HEK293T (cell line): Measurements from ENCODE around the gene KCNA2.

Experiments used
- CTCF ChIA-PET: fragments of 350-600 bp; formaldehyde crosslinking; extraction: SDS; loops from one replicate; lab custom pipeline; 2021; ENCODE audit warnings: antibody characterized with exemption, inconsistent platforms; lab: Yijun Ruan, JAX
- POLR2A ChIA-PET: fragments of 350-600 bp; formaldehyde crosslinking; extraction: SDS; loops from one replicate; lab custom pipeline; 2020; ENCODE audit warnings: antibody characterized with exemption, inconsistent platforms; lab: Yijun Ruan, JAX
- DNase-seq: peaks from one replicate; pipeline ENCODE4 v3.0.0; 2012; ENCODE audit warnings: mixed read lengths; ENCODE audit errors: extremely low spot score
- ARNT ChIP-seq: fragments of 450-650 bp; IDR thresholded peaks from 2 replicates; pipeline ENCODE4 v1.6.1; 2017; ENCODE audit warnings: mild to moderate bottlenecking
- BHLHE40 ChIP-seq: fragments of 450-650 bp; IDR thresholded peaks from 2 replicates; pipeline ENCODE4 v1.6.1; 2016; ENCODE audit warnings: mild to moderate bottlenecking, moderate library complexity, borderline replicate concordance
- CTBP1 ChIP-seq: fragments of 450-650 bp; IDR thresholded peaks from 2 replicates; pipeline ENCODE4 v1.6.1; 2016; ENCODE audit warnings: borderline replicate concordance
- ELF4 ChIP-seq: fragments of 450-650 bp; IDR thresholded peaks from 2 replicates; pipeline ENCODE4 v1.6.1; 2017; ENCODE audit warnings: antibody characterized with exemption
- FOXA1 ChIP-seq: fragments of 450-650 bp; IDR thresholded peaks from 2 replicates; pipeline ENCODE4 v1.6.1; 2016; ENCODE audit warnings: mild to moderate bottlenecking
- FOXK2 ChIP-seq: fragments of 450-650 bp; IDR thresholded peaks from 2 replicates; pipeline ENCODE4 v1.6.1; 2016; ENCODE audit warnings: mild to moderate bottlenecking
- FOXM1 ChIP-seq: fragments of 450-650 bp; IDR thresholded peaks from 2 replicates; pipeline ENCODE4 v1.6.1; 2017; ENCODE audit warnings: mild to moderate bottlenecking, borderline replicate concordance
- HDGF ChIP-seq: fragments of 450-650 bp; IDR thresholded peaks from 2 replicates; pipeline ENCODE4 v1.6.1; 2017; ENCODE audit warnings: antibody characterized with exemption, borderline replicate concordance
- L3MBTL2 ChIP-seq: fragments of 450-650 bp; conservative IDR thresholded peaks from 2 replicates; pipeline ENCODE4 v1.6.1; 2016; ENCODE audit warnings: mild to moderate bottlenecking
- LEF1 ChIP-seq: fragments of 450-650 bp; IDR thresholded peaks from 2 replicates; pipeline ENCODE4 v1.6.1; 2017; ENCODE audit warnings: mild to moderate bottlenecking, borderline replicate concordance
- NFRKB ChIP-seq: fragments of 450-650 bp; IDR thresholded peaks from 2 replicates; pipeline ENCODE4 v1.6.1; 2016; ENCODE audit warnings: mild to moderate bottlenecking, moderate library complexity
- PKNOX1 ChIP-seq: fragments of 450-650 bp; IDR thresholded peaks from 2 replicates; pipeline ENCODE4 v1.6.1; 2016
- SP1 ChIP-seq: fragments of 450-650 bp; IDR thresholded peaks from 2 replicates; pipeline ENCODE4 v1.6.1; 2017
- SUZ12 ChIP-seq: fragments of 450-650 bp; IDR thresholded peaks from 2 replicates; pipeline ENCODE4 v1.6.1; 2016; ENCODE audit warnings: mild to moderate bottlenecking
- TARDBP ChIP-seq: fragments of 450-650 bp; IDR thresholded peaks from 2 replicates; pipeline ENCODE4 v1.6.1; 2016
- ZNF384 ChIP-seq: fragments of 450-650 bp; IDR thresholded peaks from 2 replicates; pipeline ENCODE4 v1.6.1; 2016

KCNA2 gene

DNA sequence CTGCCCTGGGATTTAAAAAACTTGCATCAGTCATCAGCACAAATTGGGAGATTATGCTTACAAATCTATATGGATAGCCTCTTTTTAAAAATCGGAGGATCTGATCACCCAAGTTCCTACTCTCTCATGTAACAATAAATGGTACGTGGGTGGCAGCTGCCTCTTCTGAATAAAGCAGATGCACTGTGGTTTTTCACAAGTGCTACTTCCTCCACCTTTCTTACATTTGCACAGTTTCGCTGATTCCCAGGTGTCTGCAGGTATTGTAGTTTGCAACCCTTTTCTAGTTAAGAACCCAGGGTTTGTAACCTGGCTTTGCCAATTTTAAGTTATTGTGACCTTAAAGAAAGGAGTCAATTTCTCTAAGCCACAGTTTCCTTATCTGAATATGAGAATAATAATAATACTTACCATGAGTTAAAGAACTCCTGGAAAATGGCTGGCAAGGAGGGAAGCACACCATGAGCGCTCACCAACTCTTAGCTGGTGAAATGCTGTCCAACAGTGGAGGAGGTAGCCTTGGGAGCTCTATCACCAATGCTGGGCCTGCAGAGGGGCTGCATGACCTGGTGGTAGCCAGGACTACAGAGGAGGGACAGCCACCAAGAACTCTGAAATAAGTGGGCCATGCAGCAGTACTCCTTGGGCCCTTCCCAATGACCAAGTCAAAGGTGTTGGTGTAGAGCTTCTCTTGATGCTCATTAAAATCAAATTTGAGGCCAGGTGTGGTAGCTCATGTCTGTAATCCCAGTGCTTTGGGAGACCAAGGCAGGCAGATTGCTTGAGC is 30.2 kb upstream of the KCNA2 start:
- no peak for DNase-seq
- CTCF ChIA-PET = interaction anchor here (0.7 kb wide), 1 partner anchor 13 kb away, joined by 3 read pairs; no protein-coding TSS in a partner anchor
- POLR2A ChIA-PET = no interaction called here
- TF ChIP-seq ZNF384 (no peak), NFRKB (no peak), L3MBTL2 (no peak), FOXA1 (no peak), PKNOX1 (no peak), SP1 (no peak), FOXK2 (no peak), FOXM1 (no peak), CTBP1 (no peak), LEF1 (no peak), TARDBP (no peak), ELF4 (no peak), ARNT (no peak), HDGF (no peak), SUZ12 (no peak), BHLHE40 (no peak)

DNA sequence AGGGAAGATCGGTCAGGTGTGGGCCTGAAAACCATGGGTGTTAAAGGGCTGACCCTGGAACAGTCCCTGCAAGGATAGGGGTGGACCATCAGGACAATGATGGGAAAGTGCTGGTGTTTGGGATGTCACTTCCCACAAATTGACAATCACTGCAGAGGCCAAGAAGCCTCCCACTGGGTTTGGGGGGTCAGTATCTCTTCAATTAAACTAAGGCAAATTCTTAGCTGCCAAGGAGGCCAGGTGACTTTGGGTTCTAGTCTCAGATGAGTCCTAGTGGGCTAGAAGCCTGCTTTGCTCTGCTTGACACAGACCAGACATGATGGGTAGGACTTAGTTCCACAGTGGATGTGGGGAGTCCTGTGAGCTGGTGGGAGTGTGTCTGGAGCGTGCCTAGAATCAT is 29.3 kb upstream of the KCNA2 start:
- no peak for TF ChIP-seq TARDBP
- no peak for TF ChIP-seq PKNOX1
- ChIA-PET POLR2A (no interaction called here), CTCF (no interaction called here)
- no peak for DNase-seq

DNA sequence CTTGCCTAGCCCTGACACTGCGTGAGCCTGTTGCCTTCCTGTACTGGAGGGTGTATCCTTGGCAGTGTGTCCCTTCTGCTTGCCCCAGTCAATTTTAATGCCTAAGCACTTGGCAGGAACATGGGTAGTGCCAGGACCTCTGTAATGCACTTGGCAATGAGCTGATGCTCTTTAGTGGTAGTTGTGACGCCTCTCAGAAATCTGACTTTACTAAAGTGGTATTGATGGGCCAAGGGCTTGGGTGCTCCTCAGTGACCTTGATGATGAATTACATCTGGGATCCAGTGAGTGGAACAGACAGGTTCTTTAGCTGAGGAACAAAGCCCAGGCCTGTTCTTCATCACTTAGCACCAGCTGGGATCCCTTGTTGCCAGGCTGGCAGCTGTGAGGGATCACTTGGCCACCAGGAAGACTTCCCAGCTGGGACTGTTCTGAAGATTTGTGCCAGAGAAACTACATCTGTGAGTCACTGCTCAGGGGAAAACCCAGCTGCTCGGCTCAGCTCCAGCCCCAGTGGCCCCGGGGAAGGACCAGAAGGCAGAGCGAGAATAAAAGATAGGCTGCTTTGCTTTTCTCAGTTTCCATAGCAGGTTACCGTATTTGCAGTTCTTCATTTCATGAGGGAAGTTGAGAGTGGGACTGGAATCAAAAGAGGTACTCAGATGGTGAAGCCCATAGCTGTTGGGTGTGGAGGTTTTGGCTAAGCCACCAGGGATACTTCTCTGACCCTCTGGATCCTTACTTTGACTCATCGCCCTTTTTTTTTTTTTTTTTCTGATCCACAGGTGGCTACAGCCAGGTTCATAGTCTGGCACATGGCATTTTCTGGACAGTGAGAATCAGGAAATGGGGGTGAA is 28.5 kb upstream of the KCNA2 start:
- TF ChIP-seq SUZ12 (no peak), ELF4 (no peak), LEF1 (no peak), BHLHE40 (no peak), TARDBP (no peak), SP1 (no peak), HDGF (no peak), L3MBTL2 (no peak), PKNOX1 (no peak), NFRKB (no peak), FOXK2 (no peak), ARNT (no peak), CTBP1 (no peak), ZNF384 (no peak), FOXA1 (no peak), FOXM1 (no peak)
- ChIA-PET CTCF (interaction anchor here (0.6 to 1.4 kb wide), 2 partner anchors 130 to 266 kb away, joined by 3 to 4 read pairs; no protein-coding TSS in a partner anchor), POLR2A (no interaction called here)
- no peak for DNase-seq

- CTCF ChIA-PET = interaction anchor here (1.4 kb wide), 1 partner anchor 131 kb away, joined by 4 read pairs; no protein-coding TSS in a partner anchor
Measured at GRCh38 chr1:110634086-110634454, 27.9 kb upstream of the KCNA2 start.

GRCh38 chr1:110633646-110634030 is 27.5 kb upstream of the KCNA2 start:
- POLR2A ChIA-PET = no interaction called here
- CTCF ChIA-PET = interaction anchor here (1.4 kb wide), 1 partner anchor 131 kb away, joined by 4 read pairs; no protein-coding TSS in a partner anchor

More at GRCh38 chr1:110634086-110634454, 27.9 kb upstream of the KCNA2 start:
- TF ChIP-seq ZNF384 (no peak), HDGF (no peak), FOXM1 (no peak), SP1 (no peak), TARDBP (no peak), ARNT (no peak), BHLHE40 (no peak)
- POLR2A ChIA-PET = no interaction called here
- DNase-seq = no peak

More at GRCh38 chr1:110633646-110634030, 27.5 kb upstream of the KCNA2 start:
- no peak for TF ChIP-seq L3MBTL2
- no peak for TF ChIP-seq ZNF384
- no peak for TF ChIP-seq FOXA1
- no peak for TF ChIP-seq LEF1
- TF ChIP-seq TARDBP = no peak
- no peak for TF ChIP-seq SP1
- TF ChIP-seq SUZ12 = no peak
- TF ChIP-seq NFRKB = no peak
- TF ChIP-seq FOXM1 = no peak
- no peak for TF ChIP-seq BHLHE40
- TF ChIP-seq CTBP1 = no peak
- TF ChIP-seq HDGF = no peak
- TF ChIP-seq FOXK2 = no peak
- TF ChIP-seq ELF4 = no peak
- TF ChIP-seq PKNOX1 = no peak
- TF ChIP-seq ARNT = no peak
- DNase-seq = no peak
